ENCODE data around the gene SLC35B1. TPM values are rescaled to one million over a fixed set of nuclear protein-coding genes. Genes with fewer than 3 reads are reported as not detected.

SLC35B1 gene
- total and polyA plus RNA-seq, 8 donors: 26.3 to 59.8 (median 37.3) TPM

- H3K9me3 ChIP-seq: no peaks in the 10 kb centered on the region
- DNase-seq: no peak
- peaks cover 8 to 15% (median 13%) of the 10 kb centered on the region in 4 donors for H3K36me3 ChIP-seq
- no peak overlapping the region for H3K4me3 ChIP-seq
- H3K4me1 ChIP-seq: peaks cover 5 to 23% (median 11%) of the 10 kb centered on the region in 4 donors
- peak overlapping the region in 2 of 5 donors; percentile 0 to 36 for H3K27ac ChIP-seq
- WGBS, 5 donors: 40 to 50% (median 46%) methylated on average over 5 of the region's 5 CpGs
- TF ChIP-seq CTCF (IDR thresholded peaks at IDR 0.05) (no peak), POLR2A (IDR thresholded peaks at IDR 0.05) (no peak), EP300 (IDR thresholded peaks at IDR 0.05) (no peak), POLR2AphosphoS5 (IDR thresholded peaks at IDR 0.05) (no peak)
- no peaks in the 10 kb centered on the region for H3K27me3 ChIP-seq
- intact Hi-C loops (cut with DNase I; ENCODE audit: low total_unique reads): no loop called here
These were observed 12.0 kb downstream of the SLC35B1 start for GRCh38 chr17:49695698-49696232.

GRCh38 chr17:49694847-49695697 is 12.7 kb downstream of the SLC35B1 start:
- Histone ChIP-seq H3K27ac (peak overlapping the region in 1 of 5 donors; percentile 31), H3K9me3 (no peaks in the 10 kb centered on the region), H3K4me1 (peaks cover 5 to 29% (median 13%) of the 10 kb centered on the region in 4 donors), H3K4me3 (peak overlapping the region in 1 of 4 donors; percentile 13), H3K36me3 (peaks cover 1 to 8% (median 6%) of the 10 kb centered on the region in 4 donors), H3K27me3 (no peaks in the 10 kb centered on the region)
- TF ChIP-seq POLR2AphosphoS5 (IDR thresholded peaks at IDR 0.05) (no peak), CTCF (IDR thresholded peaks at IDR 0.05) (peak in 6 of 7 experiments; percentile 70 to 98 (median 94)), EP300 (IDR thresholded peaks at IDR 0.05) (no peak), POLR2A (IDR thresholded peaks at IDR 0.05) (no peak)
- intact Hi-C loops (cut with DNase I; ENCODE audit: low total_unique reads): loop anchor here (5.0 kb wide), 1 partner anchor 123 kb away; no protein-coding TSS in a partner anchor
- 13 to 25% (median 20%) methylated on average over 16 of the region's 16 CpGs for WGBS, 5 donors
- DNase-seq: peak; percentile 70 to 72

GRCh38 chr17:49692751-49693150 is 15.0 kb downstream of the SLC35B1 start:
- WGBS, 5 donors: 80 to 88% (median 82%) methylated on average over 4 of the region's 4 CpGs

More at GRCh38 chr17:49692751-49693150, 15.0 kb downstream of the SLC35B1 start:
- H3K36me3 ChIP-seq: no peaks in the 10 kb centered on the region
- no peak overlapping the region for H3K4me3 ChIP-seq
- peaks cover 5 to 43% (median 20%) of the 10 kb centered on the region in 4 donors for H3K4me1 ChIP-seq
- no peak for TF ChIP-seq EP300 (IDR thresholded peaks at IDR 0.05)
- TF ChIP-seq POLR2A (IDR thresholded peaks at IDR 0.05): no peak
- TF ChIP-seq CTCF (IDR thresholded peaks at IDR 0.05): no peak
- TF ChIP-seq POLR2AphosphoS5 (IDR thresholded peaks at IDR 0.05): no peak
- peak overlapping the region in 3 of 5 donors; percentile 58 to 89 (median 79) for H3K27ac ChIP-seq
- no peak for DNase-seq
- H3K27me3 ChIP-seq: no peaks in the 10 kb centered on the region
- intact Hi-C loops (cut with DNase I; ENCODE audit: low total_unique reads): loop anchor here (5.0 kb wide), 1 partner anchor 120 kb away; no protein-coding TSS in a partner anchor
- no peaks in the 10 kb centered on the region for H3K9me3 ChIP-seq

Data from stomach (tissue), 9 donors.